Measurements from ENCODE around the gene CYFIP1. TPM values are rescaled to one million over a fixed set of nuclear protein-coding genes. Genes with fewer than 3 reads are reported as not detected.

The CYFIP1 gene
- total RNA-seq, 1 donor from 2014 or later, result 53.9 TPM

DNA sequence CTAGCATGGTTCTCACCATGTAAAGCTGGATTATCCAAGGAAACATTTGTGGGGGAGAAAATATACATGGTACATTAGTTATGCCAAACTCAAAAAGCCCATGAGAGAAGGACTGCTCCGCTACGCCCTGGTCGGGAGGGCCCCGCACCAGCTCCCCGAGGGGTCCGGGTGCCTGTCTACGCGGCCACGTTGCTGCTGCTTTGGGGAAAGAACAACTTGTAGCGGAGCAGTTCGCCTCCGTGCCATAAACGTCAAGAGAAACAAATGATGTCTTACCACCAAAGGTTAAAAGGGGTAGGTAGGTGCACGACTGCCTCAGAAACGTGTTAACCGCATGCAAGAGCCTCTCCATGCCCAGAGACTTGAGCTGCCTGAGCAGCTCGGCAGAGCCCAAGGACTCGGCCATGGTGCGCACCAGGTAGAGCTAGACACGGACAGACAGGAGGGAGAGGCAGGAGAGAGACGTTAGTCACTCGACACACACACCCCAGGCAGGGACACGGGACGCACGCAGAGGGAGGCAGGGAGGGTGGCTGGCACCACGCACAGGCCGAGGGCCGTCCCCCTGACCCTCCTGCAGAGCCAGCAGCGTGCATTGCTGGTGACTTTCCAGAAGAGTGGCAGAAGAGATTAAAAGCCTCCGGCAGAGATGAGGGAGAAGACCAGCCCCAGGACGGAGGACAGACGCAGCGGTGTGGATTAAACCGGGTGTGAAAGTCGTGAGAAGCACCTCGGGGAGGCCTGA, 63.4 kb downstream of the CYFIP1 start:
- no peak for DNase-seq

- no peak for DNase-seq
Measured at GRCh38 chr15:22915866-22916515, 64.2 kb downstream of the CYFIP1 start.

DNA sequence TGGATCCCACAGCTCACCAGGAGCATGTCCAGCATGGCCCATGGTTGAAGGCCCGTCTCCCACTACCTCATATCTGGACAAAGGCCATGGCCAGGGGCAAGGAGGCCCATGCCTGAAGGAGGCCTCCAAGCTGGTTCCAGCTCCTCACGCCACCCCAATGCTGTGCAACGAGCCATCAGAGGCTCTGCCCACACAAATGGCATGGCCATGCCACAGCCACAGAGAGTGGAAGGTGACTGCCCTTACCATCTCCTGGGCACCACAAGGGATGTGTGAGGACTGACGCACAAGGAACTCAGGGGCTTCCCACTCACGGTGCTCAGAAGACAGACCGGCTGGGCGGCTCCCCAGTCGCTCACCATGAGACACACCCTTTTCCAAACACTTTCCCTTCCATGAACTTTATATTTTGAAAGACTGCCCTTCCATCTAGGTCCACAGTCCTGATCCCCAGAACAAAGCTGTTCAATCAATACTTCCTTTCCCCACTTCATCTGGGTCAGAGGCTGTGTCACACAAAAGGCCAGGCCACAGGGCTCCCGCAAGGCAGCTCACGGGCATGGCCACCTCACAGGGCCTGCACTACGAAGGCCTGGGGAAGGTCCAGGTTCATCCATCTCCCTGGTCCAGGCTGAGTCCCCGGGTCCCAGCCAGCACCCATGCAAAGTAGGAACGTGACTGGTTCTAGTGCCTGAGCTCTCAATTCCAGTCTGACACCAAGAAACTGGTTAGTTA, 66.4 kb downstream of the CYFIP1 start:
- no peak for DNase-seq

GRCh38 chr15:22912256-22912655, 67.9 kb downstream of the CYFIP1 start:
- DNase-seq, result no peak

DNA sequence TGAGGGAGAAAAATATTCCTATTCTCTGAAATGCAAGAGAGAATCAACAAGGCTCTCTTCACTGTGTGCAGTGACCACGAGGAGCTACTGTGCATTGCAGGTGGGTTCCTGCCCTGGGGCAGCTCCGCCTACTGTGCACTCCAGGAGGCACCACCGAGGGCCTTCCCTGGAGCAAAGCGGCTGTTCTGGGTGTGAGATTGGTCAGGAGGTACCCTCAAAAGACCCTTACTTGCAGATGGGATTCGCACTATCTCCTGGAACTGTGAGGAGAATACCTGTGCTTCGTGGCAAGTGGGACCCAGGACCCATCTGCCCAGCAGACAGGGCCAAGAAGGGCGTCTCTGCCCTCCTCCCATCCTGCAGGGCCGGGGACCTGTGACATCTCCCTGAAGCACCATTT, 68.9 kb downstream of the CYFIP1 start:
- no peak for DNase-seq

DNA sequence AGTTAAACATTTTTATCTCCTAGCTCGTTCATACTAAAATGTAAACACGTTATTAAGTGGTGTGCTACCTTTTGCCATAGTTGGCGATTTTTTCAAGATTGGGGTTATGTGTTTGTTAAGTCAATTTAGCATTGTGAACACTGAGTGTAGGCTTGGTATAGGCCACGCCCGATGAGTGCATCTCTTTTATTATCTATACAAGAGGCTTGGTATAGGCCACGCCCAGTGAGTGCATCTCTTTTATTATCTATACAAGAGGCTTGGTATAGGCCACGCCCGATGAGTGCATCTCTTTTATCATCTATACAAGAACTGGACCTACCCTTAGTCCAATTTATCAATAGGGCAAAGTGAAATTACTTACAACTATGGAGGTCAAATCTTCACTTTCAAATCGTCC, 71.3 kb downstream of the CYFIP1 start:
- DNase-seq, result no peak

DNA sequence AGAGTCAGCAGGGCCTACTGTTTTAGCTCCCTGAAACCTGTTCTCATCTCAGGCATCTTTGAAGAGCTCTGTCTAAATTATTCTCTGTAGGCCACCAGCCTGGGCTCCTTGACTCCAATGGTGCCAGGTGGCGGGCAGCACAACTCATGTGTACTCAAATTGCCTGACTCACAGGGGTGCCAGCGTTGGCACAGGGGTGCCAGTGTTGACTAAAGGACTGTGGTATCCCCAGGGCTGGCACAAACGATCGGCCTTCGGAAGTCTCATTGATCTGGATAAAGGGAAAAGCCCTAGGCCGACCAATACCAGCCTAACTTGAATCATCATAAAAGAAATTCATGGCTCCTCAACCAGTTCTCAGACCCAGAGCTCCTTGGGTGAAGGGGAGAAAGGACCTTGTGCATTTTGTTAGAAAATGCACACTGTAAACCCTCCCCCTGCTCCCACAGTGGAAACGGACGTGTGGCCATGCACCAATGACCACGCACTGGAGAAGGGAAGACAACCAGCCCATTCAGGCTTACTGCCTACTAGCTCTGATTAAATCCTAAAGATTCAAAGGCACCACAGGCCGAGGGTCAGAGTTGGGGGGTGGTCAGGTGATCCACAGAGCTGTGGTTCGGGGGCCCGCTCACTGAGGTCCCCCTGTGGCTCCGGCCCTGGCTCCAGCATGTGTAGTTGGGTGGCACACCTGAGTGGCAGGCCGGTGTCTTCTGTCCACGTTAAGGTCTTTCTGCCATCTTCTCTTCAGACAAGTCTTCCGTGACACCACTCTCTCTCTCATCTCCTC, 72.8 kb downstream of the CYFIP1 start:
- no peak for DNase-seq

DNA sequence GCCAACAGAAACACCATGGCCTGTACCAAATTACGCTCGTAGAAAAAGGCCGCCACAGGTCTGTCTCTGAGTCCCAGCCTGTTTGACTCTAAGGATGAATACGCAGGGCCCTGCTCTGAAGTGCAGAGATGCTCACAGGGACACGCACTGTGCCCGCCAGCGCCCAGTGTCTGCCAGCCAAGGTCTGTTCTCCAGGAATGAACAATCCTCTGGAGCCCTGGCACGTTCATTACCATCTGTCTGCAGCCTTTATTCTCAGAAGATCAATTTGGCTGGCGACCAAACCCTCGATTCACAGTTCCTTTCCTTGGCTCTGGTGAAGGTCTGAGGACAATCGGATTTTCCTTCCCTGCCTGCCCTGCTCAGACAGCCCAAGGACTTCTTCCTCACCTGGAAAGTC, 75.4 kb downstream of the CYFIP1 start:
- DNase-seq, result no peak

DNA sequence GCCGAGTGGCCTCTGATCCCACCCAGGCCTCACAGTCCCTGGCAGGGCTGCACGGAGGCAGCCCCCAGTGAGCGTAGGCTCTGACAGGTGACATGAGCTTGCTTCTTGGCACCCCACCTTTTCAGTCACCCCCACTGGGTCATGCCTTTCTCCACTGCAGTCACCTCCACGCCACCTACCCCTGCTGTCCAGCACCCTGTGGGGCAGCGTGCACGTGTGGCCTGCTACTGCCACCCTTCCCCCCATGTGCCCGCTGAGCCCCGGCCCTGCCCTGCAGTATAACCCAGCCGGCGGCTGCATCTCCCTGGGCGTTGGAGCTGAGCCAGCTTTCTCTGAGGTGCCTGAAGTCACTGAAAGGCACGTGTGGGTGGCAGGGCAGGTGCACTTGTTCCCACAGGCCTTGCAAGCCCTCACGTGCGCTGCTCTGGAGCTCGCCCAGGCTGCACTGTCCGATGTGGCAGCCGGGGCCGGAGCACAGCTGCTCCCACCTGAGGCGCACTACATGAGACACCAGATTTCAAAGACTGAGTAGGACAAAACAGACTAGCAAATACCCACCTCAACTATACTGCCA, 76.1 kb downstream of the CYFIP1 start:
- no peak for DNase-seq

DNA sequence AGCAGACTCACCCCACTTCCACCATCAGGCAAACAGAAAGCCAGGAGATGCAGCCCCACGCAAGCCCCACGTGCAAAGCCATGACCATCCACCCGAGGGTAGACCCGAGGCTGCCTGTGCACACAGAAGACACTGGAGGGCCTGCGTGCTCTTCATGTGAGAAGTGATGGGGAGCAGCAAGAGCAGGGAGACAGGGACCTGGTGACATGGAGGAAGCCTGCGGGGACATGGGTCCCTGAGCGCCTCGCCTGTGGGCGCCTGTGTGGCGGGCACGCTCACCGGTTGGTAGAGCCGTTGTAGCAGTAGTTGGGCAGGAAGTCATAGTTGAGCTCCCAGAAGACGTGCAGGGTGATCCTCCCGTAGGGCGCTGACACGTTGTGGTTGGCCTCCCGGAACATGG, 76.7 kb downstream of the CYFIP1 start:
- no peak for DNase-seq

- no peak for DNase-seq
Measured at GRCh38 chr15:22902981-22903380, 77.2 kb downstream of the CYFIP1 start.

GRCh38 chr15:22902578-22902977, 77.6 kb downstream of the CYFIP1 start:
- no peak for DNase-seq

DNA sequence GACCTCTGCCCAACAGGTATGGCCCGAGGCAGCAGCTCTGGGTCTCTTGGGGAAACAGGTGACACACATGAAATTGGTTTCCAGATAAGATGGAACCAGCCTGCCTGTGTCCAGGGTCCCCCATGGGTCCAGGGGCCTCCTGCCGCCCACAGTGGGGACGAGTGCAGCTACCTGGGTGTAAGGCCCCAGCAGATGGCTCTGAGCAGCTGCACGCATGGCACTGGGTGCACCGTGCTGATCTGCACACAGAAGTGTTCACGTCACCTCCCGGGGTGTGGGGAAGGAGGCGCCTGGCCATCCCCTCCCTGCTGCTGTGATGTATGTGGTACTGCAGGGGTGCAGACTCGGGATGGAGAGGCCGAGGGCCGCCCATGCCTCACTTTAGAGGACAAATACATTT, 78.1 kb downstream of the CYFIP1 start:
- no peak for DNase-seq

- no peak for DNase-seq
Measured at GRCh38 chr15:22895465-22896190, 84.5 kb downstream of the CYFIP1 start.

GRCh38 chr15:22893881-22894280, 86.3 kb downstream of the CYFIP1 start:
- no peak for DNase-seq

GRCh38 chr15:22893081-22893480, 87.1 kb downstream of the CYFIP1 start:
- DNase-seq, result no peak

DNA sequence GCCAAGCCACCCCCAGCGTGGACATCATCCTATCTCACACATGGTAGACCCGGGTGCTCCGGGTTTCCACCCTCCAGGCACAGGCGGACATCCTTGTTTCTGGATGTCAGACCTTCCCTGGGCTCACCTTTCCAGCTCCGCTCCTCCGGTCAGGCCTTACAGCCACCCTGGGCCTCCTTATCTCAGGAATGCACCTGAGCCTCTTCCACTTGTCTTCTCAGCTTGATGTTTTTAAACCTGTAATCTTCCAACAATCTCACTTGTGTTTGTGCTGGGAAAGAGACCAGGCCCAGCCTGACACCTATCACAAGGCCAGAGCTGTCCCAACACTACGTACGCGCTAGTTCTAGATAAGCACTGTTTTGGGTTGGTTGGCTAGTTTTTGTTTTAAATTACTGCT, 87.8 kb downstream of the CYFIP1 start:
- no peak for DNase-seq

GRCh38 chr15:22891426-22892210, 88.5 kb downstream of the CYFIP1 start:
- no peak for DNase-seq

DNA sequence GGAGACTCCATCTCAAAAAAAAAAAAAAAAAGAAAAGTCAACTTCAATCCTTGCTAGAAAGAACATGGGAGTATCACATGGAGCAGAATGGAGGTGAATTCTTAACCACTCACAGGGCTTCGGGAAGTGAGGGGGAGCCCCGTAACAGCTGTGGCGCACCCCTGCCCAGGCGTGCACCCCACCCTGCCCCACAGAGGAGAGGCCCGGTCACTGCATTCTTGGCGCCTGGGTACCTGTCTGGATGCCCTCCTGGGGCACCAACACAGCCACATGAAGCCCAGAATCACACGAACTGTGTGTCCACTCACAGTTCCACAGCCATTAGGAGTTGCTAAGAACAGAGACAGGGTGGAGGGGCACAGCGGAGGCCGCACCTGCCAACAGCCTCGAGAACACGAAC, 89.9 kb downstream of the CYFIP1 start:
- DNase-seq, result no peak

DNA sequence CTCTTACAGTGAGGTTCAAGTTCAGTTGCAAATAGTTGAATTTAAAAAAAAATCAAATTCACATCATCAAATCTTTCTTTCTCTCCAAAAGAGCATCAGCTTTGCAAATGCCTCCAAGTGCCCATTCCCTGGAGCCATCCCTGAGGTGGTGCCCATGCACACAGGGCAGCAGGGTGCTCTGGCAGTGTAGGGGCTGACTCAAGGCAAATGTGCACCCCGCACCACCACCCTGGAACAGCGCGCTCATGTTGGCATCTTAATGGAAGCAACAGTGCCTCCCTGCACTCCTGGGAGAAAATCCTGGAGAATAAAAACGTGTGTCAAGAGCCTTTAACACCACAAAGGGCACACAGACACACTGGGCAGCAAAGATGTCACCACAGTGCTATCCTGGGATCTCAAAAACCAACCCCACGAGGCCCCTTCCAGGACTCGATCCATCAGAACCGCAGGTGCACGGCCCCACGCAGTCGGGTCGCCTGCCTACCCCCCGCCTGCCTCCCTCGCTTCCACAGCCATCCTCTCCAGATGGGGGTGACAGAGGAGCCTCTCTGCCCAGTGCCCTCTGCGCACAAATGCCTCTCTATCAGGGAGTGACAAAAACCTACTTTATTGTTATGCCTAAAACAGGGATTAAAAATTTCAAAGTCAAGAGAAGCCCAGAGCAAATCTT, 90.9 kb downstream of the CYFIP1 start:
- no peak for DNase-seq
